HG03103 (cell line): Measurements from ENCODE around the gene ZMYND8.
"Not testable (repeated sequence)": the region's sequence is repeated elsewhere in the genome, so short reads cannot be mapped to it uniquely, and the experiment has no call there.

Source experiments
- ATAC-seq: cut with Tn5 transposase; IDR thresholded peaks from one replicate; pipeline ENCODE4 v1.9.1; 2021; ENCODE audit warnings: low read depth; ENCODE audit not compliant: unreplicated experiment

Gene ZMYND8

GRCh38 chr20:47314647-47315338 lies 41.7 kb downstream of the ZMYND8 start:
- ATAC-seq: no peak

GRCh38 chr20:47311967-47312681 lies 44.4 kb downstream of the ZMYND8 start:
- no peak for ATAC-seq

- ATAC-seq: no peak
Observed at GRCh38 chr20:47311211-47311610, 45.3 kb downstream of the ZMYND8 start.

GRCh38 chr20:47310729-47311128 lies 45.8 kb downstream of the ZMYND8 start:
- ATAC-seq: no peak

DNA sequence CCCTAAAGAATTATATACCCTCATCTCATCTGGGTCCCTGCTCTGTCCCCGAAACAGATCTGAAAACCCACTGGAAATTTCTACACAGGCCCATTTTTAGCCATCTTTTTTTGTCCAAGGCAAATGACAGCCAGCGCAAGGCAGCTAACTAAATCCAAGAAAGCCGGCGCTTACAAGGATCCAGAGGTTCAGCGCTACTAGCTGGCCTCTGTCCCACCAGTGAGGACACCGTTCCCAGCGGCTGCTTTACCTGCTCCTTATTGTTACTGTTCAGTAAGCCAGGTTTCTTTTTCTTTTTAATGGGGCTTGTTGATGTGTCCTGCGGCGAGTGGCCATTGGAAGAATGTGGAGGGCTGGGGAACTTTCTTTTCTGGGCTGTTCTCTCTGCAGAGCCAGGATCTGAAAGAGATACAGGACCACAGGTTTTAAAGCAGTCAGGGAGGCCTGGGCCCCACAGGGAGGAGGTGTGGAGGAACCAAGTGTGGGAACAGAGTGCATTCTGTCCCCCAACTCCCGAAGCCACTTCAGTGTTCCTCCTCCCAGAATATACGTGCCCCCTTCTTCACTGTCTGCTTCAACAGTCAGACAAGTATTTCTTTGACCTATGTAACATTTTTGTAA lies 46.6 kb downstream of the ZMYND8 start:
- ATAC-seq: no peak

DNA sequence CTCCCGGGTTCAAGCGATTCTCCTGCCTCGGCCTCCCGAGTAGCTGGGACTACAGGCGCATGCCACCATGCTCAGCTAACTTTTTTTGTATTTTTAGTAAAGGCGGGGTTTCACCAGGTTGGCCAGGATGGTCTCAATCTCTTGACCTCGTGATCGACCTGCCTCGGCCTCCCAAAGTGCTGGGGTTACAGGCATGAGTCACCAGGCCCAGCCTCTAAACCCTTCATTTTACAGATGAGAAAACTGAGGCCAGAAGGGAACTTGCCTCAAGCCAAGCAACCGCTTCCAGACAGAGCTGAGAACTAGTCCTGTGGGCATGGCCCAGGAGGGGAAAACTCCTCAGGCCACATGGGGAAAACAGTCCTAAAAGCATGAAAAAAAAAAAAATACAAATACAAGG lies 47.1 kb downstream of the ZMYND8 start:
- no peak for ATAC-seq

DNA sequence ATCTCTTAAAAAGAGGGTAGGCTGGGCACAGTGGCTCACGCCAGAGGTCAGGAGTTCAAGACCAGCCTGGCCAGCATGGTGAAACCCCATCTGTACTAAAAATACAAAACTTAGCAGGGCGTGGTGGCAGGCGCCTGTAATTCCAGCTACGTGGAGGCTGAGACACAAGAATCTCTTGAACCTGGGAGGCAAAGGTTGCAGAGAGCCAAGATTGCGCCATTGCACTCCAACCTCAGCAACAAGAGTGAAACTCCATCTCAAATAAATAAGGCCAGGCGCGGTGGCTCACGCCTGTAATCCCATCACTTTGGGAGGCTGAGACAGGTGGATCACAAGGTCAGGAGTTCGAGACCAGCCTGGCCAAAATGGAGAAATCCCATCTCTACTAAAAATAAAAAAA lies 48.9 kb downstream of the ZMYND8 start:
- ATAC-seq: not testable (repeated sequence)

GRCh38 chr20:47306755-47307370 lies 49.6 kb downstream of the ZMYND8 start:
- no peak for ATAC-seq

DNA sequence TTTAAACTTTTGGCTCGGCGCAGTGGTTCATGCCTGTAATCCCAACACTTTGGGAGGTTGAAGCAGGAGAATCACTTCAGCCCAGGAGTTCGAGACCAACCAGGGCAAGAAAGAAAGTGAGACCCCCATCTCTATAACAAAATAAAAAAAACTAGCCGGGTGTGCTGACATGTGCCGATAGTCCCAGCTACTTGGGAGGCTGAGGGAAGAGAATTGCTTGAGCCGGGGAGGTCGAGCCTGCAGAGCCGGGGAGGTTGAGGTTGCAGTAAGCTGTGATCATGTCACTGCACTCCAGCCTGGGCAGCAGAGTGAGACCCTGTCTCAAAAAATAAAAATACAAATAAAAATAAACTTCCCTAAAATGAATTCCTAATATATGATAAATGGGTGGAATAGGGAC lies 50.4 kb downstream of the ZMYND8 start:
- no peak for ATAC-seq

GRCh38 chr20:47305667-47306066 lies 50.8 kb downstream of the ZMYND8 start:
- no peak for ATAC-seq

DNA sequence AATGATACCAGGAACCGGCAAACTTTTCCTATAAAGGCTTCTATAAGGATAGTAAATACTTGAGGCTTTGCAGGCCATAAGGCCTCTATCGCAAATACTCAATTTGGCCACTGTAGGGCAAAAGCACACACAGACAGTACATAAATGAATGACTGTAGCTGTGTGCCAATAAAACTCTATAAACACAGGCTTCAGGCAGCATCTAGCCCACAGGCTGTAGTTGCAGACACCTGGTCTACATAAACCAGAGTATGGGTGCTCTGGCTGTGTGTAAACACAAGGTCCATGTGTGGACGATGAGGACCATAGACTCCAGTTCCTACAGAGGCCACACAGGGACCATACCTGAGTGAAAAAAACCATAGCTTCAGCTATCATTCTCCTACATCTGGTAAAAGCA lies 52.2 kb downstream of the ZMYND8 start:
- ATAC-seq: no peak

DNA sequence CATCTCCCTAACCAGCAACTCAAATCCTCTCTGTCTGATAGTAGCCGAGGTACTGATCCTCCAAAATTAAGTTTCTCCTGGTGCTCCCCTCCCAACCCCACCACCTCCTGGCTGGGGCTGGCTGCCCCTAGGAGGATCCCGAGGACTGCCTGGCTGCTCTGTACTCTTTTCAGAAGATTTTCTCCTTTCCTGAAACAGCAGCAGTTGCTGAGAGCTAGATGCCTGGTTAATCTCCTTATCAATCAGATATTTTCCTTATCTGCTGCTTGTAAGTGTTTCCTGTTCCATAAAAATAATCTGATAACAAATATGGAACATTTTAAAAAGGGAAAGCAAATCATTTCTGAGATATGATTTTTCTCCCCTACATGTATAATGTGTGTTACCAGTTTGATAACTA lies 52.8 kb downstream of the ZMYND8 start:
- no peak for ATAC-seq

GRCh38 chr20:47300071-47300470 lies 56.4 kb downstream of the ZMYND8 start:
- ATAC-seq: no peak

DNA sequence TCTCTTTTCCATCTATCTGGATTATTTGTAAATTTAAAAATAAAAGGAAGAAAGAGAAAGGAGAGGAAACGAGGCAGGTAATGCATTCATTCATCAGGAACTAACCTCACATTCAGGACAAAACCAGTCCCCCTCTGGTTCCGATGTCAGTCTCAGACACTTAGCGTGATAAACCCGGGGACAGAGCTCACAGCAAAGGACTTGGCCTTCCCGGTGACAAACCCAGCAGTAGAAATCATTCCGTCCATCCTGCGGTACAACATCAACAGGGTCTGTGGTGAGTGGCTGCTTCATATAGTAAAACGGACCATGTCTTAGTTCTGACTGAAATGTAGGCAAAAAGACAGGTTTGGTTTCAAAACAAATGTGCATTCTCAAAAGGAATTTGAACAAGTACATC lies 57.9 kb downstream of the ZMYND8 start:
- no peak for ATAC-seq

GRCh38 chr20:47297746-47298145 lies 58.8 kb downstream of the ZMYND8 start:
- no peak for ATAC-seq

DNA sequence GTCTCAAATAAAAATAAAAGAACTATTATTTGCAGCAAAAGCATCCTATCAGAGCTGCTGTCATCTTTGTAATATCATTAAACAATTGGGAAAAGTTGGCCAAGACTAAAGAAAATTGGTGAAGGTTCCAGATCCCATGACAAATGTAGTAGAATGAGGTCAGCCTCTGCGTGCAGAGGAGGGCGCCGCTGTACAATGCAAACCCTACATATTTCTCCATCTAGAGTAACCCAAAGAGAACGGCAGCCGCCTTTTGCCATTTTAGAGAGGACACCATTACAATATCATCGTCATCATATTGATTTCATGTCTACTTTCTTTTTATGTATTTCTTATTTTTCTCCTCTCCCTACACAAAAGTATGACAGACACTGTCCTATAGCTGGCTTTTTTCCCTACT lies 59.5 kb downstream of the ZMYND8 start:
- no peak for ATAC-seq

DNA sequence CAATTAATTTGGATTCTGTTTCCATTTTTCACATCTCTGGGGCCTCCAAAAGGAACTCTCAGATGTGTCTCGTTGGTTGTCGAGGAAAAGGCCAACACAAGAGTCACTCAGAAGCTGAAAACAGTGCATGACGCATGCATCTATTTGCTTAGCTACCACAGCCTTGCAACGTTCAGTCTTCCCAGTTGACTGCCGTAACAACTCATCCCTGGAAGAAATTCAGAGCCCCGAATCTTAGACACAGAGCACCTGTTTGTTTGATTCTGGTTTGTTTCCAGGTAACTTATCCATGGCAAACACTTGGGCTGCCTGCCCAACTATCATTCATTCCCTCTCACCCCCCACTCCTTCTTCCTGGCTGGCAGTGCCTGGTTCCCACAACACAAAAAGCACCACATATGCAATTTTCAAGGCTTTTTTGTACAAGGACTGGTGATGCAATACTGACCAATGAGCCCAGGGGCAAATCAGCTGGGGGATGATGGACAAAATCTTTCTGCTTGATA lies 60.5 kb downstream of the ZMYND8 start:
- ATAC-seq: no peak

DNA sequence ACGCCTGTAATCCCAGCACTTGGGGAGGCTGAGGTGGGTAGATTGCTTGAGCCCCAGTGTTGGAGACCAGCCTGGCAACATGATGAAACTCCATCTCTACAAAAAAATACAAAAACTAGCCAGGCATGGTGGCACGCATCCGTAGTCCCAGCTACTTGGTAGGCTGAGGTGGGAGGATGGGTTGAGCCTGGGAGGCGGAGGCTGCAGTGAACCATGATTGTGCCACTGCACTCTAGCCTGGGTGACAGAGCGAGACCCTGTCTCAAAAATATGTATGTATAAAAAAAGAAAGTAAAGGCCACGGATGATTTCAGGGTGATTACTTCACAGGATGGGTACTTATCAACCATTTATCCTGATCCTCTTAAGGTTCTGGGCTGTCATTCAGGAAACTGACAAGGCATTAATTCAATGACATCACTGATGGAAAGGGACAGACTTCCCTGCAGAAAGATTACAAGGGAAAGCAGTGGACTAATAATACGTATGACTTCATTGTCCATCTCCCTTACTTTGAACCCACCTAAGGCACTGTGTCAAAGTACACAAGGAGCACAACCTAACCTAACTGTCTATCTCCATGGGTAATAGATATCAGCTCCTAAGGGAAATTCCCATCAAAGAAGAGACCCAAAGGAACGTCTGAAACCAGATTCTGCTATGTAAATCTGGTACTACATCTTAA lies 61.2 kb downstream of the ZMYND8 start:
- ATAC-seq: no peak

DNA sequence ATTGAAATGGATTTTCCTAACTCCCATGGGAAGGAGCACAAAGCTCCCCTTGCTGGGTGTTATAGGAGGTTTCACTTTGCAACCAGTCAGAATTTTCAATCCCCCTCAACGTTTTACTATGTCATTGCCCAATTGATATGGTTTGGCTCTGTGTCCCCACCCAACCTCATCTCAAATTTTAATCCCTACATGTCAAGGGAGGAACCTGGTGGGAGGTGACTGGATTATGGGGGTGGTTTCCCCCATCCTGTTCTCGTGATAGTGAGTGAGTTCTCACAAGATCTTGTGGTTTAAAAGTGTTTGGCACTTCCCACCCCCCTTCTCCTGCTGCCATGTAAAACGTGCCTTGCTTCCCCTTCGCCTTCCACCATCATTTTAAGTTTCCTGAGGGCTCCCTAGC lies 62.9 kb downstream of the ZMYND8 start:
- ATAC-seq: no peak

- no peak for ATAC-seq
Observed at GRCh38 chr20:47292581-47292980, 63.9 kb downstream of the ZMYND8 start.
